NK-92 treated with Interleukin-12 subunit alpha and Interleukin-12 subunit beta, amount 100 ng/mL, for 24 hours (cell line): ENCODE data around the gene MEF2A.
"Not testable (repeated sequence)": the region's sequence is repeated elsewhere in the genome, so short reads cannot be mapped to it uniquely, and the experiment has no call there.

Source experiments
- DNase-seq: peaks from one replicate; lab custom pipeline; 2025; lab: John Stamatoyannopoulos, UW

MEF2A gene

DNA sequence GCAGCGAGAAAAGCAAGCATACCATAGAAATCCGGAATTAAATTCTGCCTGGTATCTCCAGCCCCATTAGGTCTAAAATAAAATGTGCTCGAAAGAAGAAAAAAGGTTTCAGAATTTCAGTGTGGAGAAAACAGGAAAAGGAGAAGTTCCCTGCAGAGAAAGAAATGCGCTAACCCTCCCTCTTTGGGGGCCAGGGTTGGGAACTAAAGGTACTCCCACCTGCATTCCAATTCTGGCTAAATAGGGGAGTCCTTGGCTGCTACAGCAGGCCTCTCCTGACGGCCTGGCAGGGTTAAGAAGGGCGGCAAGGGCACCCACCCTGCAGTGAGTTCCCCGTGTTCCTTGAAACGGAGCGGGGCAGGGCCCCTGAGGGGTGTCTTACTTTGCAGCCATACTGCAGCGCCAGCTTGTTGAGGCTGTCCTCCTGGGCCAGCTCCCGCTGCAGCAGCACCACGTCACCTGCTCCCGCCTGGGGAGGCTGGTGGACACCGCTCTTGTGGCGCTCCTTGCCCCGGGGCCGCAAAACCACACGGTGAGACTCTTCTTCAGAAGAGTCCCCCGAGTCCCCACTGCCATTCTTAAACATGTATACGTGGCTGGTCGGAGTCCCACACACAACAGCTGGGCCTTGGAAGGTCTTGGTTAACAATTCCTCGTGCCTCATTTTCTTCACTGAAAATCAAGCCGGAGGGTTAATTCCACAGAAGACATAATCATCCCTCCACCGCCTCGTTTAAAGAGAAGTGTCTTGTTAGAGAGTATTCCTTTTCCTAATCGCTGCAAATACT is 165.7 kb downstream of the MEF2A start:
- no peak for DNase-seq

DNA sequence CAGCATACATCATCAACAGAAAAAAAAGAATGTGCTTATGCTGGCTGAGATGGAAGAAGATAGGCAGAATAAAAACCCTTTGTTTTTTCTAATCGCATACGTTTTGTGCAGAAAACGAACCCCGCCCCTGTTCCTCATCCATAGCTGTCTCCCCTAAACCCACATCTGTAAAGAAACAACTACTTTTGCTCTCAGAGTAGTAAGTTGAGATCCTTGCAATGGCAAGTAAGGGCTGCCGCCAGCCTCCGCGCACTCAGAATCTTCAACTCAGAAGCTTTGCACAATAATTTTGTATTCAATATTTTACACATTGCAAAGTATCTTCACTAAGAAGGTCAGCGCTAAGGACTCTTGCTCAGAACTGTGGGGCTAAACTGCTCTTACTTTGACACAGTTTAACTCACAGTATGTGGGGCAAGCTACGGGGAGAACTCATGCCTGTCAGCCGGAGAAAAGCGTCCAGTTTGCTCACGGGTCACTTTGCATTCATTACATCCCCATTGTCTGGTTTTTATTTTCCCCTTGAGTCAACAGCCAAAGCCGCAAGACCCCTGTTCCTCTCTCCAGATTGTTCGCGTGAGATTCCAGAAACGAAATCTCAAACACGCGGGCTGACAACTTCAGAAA is 166.5 kb downstream of the MEF2A start:
- no peak for DNase-seq

DNA sequence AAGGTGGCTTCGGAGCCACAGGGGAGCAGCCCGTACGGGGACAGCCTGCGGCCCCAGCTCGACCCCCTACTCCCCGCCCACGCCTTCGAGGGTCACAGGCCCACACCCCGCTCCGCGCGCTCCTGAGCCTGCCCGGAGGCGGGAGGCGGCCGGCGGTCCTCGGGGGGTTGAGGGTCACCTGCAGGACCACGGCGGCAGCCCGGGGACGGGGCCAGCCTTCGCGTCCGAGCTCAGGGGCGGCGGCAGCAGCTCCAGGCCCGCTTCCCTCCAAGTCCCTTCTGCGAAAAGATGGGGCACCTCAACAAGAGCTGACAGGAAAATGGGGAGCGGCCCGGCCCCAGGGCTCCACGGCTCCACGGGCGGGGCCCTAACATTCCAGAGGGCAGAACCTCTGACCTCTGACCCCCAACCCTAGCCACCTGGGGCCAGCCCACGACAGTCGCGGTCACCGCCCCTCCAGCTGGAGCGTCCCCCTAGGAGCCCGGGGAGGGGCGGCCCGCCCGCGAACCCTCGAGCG is 167.0 kb downstream of the MEF2A start:
- DNase-seq: no peak

DNA sequence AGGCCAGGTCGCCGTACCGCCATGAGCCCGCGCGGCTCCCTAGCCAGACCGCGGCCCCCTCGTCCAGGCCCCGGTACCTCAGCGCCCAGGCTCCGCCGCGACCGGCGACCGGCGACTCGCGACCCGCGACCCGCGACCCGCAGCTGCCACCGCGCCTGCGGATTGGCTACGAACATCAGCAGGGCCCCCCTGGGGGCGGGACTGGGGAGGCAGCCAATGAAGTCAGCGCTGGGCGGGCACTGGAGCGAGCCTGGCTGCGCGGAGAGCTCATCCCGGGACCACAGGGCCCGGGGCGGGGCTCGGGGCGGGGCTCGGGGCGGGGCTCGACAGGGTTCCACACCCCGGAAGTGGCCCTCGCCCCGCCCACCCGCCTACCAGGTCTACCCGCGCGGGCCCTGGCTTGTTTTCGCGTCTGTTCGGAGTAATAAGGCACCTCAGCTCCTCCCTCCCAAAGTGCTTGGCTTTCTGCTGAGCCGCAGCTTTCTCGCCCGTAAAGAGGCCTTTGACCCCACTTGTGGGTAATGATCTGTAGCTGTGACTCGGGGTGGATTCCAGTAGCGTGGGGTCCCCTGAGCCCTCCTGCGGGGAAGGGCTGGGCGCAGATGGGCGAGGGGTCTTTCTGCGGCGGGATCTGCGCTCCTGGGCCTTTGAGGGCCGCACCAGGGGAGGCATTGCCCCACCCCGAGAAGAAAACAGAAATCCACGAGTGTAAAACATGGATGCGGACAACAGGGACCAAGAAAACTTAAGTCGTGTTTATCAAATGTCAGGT is 167.7 kb downstream of the MEF2A start, which contains the start of gene LYSMD4:
LYSMD4 (minus strand) TSS at position 170 of the 772 bp plus-strand sequence. CDS start 1,438 bp downstream, outside the sequence.
- peak; percentile 80 for DNase-seq

DNA sequence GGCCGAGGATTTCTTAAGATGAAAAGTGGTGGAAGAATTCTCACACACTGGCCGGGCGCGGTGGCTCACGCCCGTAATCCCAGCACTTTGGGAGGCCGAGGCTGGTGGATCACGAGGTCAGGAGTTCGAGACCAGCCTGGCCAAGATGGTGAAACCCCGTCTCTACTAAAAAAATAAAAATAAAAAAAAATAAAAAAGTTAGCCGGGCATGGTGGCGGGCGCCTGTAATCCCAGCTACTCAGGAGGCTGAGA is 168.2 kb downstream of the MEF2A start:
- not testable (repeated sequence) for DNase-seq

DNA sequence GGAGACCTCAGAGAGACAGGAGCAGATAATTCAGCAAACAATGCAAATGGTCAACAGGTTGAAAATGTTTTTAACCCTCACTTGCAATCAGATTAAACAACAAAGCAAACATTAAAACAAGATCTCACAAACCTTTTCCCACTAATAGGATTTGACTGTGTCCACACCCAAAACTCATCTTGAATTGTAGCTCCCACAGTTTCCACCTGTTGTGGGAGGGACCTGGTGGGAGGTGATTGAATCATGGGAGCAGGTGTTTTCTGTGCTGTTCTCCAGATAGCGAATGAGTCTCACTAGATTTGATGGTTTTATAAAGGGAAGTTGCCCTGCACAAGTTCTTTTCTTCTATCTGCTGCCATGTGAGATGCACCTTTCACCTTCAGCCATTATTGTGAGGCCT is 168.8 kb downstream of the MEF2A start:
- DNase-seq: no peak

DNA sequence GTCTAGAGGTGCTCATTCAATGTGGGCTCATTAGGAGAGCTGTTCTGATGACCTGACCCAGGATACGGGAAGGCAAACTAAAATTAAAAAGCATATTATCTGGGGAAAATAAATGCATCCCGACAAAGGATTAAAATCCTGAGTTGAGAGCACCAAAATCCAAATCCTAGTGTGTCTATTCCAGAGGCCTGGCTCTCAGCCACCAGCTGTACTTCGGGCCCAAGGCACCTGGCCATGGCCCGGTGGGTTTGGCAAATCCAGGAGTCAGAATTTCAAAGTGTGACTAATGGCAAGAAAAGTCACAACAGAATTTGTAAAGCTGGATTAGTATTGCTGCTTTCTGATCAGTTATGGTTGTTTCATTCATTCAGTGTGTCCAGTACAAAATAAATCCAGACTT is 170.1 kb downstream of the MEF2A start:
- DNase-seq: no peak

DNA sequence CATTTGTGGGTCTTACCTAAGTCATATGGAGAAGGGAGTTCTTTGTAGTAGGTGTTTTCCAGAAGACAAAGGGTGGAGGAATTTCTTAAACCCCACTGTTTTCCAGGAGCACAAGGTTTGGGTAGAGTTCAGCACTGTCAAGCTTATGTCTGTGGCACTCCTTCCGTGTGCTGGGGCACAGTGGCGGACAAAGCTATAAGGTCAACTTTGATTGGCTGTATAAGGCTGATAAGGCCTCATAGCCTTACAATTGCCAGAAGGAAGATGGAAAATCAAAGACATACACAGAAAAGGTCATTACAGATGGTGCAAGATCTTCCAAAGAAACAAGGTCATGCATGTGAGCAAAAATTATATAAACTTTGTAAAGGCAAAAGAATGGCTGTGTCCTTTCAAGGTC is 170.9 kb downstream of the MEF2A start:
- no peak for DNase-seq

DNA sequence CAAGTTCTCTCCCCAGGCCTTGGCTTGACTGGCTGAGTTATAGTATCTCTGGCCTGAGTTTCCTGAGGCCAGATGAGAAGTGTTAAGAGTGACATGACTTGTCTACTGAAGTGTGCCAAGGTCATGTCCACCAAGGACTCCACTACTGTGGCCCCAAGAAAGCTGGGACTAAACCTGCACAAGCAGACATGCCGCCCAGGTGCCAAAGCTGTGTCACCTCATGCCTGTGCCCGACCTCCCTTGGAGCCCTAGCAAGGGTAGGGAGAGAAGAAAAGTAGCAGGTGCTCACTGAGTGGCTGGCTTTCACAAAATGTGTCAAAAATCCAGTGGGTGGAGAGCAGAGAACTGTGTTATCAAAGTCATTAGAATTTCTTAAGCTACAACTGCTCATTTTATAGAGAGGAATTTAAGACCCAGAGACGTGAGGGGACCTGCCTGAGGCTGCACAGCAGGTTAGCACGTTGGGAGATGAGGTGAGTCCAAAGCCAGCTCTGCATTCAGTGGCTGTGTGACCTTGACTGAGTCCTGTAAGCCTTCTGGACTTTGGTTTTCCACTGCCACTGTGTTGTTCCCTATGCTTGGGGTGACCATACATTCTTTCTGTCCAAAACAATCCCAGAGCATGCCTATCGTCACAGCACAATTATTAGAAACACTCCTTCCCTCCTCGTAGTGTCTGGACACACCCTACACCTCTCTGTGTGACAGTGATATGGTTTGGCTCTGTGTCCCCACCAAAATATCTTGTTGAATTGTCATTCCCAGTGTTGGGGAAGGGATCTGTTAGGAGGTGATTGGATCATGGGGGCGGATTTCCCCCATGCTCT is 172.4 kb downstream of the MEF2A start:
- DNase-seq: no peak

DNA sequence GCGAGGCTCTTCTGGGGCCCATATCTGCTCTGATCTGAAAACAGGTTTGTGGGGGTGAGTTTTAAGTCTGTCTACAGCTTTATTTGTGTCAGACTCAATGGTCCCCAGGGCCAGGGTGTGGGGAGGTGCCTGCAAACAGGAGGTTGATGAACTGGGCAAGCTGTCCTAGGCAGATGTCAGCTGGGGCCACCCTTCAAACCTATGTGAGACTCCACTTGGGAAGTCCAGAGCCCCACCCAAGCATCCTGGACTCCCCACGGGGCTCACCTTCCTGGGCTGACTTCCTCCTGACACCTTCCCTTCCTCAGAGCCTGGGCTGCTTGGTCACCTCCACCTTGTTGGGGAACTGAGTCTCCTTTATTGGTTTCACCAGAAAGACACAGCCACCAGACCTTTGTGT is 176.1 kb downstream of the MEF2A start:
- DNase-seq: no peak

DNA sequence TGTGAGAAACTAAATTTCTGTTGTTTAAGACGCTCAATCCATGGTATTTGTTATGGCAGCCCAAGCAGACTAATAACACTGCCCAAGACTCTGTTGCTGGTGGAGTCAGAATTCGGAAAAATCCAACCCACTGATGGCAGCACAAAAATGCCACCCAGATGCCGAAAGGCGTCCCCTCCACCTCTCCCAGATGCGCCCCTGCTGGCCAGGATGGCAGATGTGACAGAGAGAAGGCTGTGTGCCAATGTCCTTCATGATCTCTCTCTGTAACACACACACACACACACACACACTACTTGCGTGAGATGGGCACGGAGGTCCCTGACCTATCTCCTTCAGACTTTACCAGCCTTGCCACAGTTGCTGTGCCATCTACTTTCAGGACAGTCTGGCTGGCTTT is 178.4 kb downstream of the MEF2A start:
- DNase-seq: no peak

DNA sequence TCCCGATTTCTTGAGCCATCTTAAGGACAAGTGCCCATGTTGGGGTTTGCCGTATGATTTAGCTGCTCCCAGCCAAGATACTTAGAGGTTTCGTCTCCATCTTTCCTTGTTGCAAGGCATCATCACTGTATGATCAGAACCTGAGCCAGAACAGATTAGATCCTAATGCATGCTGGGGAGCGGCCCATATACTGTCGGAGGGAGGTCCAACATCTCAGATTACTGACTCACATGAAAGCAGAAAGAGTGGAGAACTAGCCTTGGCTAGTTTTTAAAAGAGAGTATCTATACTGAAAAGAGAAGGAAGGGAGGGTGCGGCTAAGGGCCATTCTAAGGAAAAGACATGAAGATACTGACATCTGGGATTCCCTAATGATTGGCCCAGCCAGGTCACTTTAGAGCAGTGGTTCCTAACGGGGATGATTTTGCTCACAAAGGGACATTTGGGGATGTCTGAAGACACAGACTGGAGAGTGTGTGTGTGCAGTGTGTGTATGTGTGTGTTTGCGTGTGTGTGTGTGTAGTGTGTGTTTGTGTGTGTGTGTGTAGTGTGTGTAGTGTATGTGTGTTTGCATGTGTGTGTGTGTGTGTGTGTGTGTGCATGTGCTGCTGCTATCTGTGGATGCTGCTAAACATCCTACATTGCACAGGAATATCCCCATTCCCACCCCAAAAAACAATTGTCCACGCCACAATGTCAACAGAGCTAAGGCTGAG is 179.7 kb downstream of the MEF2A start:
- DNase-seq: no peak

DNA sequence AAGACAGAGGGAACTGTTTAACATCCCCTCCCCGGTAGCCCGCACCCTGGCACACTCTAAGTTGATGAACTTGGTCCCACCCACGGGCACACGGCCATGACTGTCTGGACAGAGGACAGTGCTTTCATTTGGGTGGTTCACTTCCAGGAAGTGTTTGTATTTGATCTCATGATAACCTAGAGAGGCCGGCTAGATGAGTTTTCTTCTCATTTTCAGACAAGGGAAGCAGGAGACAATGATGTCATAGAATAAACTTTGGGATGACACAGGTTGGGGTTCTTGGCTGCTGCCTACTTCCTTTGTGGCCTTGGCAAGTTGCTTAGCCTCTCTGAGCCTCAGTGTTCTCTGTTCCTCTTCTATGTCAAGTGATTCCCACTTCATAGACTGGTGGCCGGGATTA is 183.6 kb downstream of the MEF2A start:
- no peak for DNase-seq

DNA sequence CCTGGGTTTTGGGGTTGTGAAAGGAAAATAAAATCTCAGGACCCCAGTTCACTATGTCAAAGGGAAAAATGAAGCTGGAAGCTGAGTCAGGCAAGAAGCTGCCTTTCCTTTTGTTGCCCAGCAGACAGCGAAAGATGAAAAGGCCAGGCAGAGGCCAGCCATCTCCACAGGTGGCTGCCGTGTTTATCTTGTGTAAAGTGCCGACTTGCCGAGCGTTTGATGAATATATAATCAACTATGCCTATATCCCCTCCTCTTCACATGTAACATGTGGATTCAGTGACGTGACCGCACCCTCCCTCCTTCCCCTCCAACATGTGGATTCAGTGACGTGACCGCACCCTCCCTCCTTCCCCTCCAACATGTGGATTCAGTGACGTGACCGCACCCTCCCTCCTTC is 184.5 kb downstream of the MEF2A start:
- not testable (repeated sequence) for DNase-seq

DNA sequence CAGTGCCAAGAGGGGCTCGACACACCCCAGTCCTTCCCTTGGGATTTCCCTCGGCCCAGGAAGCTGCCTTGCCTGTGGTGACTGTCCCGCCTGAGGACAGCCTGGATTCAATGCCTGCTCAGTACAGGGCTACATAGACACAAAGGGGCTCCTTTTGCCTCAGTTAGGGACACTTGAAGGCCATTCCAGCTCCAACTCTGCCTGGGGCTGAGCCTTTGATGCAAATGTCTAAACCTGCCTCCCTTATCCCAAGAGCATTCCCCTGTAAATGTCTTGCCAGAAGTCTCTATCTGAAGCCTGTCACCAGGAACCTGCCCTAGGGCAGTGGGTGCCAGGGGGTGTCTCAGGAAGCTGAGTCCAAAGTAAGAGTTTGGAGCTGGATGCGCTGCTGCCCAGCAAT is 186.8 kb downstream of the MEF2A start:
- DNase-seq: no peak

DNA sequence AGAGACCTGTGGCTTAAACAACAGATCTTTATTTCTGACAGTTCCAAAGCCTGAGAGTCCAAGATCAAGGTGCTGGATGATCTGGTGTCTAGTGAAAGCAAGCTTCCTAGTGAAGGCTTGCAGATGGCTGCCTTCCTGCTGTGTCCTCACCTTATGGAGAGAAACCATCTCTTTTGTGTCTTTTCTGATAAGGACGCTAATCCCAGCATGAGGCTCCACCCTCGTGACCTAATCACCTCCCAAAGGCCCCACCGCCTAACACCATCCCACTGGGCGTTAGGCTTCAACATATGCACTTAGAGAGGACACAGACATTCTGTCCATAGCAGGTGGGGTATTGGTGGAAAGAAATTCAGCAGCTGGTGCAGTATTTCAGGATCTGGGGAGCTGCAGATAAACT is 187.3 kb downstream of the MEF2A start:
- DNase-seq: no peak

DNA sequence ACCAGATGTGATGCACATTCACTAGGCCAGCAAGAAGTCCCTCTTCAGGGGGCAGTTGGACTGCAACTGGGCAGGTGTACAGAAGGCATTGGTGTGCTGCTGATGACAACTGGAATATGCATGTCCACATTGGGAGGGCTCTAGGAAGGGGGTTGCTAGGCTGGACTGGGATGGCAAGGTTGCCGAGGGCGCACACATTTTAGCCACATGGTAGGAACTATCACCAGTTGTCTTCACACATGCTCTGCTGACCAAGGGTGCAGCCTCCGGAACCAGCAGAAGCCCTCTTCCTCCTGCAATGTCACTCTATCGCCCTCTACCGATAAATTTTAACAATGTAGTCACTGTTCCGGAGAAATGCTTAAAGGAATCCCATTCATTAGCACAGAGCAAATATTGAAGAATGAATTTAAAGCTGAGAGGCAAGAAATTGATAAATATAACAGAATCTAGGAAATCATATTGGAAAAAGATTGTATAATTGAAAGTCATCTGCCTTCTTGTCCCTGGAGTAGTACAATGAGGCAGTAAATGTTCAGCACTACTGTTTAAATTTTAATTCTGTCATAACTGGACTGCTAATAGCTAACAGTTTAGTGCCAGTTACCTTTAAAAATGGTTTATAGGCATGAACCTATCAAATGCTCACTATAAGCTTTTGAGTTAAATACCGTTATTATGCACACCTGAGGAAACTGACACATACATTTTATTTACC is 190.1 kb downstream of the MEF2A start:
- DNase-seq: peak; percentile 16

DNA sequence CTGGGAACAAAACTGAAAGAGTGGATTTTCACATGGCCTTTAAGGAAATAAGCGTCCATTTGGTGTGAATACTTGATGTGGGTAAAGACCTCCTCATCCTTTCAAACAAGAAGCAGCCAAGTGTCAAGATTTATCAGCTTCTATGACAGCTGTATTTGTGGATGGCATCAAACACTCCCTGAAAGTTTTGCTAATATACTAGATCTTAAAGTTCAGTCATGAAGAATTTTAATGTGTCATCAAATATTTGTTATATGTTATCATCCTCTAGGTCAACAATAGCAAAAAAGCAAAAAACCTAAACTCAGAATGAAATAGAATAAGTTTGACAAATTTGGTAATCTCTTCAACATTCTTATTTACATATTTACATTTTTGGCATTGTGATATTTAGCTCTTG is 196.5 kb downstream of the MEF2A start:
- no peak for DNase-seq

DNA sequence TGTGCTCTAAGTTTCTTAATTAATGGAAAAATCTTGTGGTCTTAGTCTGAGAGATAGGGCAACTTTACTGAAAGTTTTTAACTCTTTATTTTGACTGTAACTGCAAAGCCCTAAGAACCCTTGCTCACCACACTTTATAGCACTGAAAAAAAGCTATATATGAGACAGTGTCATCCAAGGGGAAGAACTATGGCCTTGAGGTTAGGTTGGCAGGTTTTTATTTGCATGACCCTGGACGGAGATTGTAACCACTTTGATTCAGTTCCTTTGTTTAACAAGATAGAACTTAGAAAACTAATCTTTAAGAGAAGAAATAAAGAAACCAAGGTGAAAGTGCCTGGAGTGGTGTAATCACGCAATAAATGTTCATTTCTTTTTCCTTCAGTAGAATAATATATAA is 198.0 kb downstream of the MEF2A start:
- DNase-seq: no peak

DNA sequence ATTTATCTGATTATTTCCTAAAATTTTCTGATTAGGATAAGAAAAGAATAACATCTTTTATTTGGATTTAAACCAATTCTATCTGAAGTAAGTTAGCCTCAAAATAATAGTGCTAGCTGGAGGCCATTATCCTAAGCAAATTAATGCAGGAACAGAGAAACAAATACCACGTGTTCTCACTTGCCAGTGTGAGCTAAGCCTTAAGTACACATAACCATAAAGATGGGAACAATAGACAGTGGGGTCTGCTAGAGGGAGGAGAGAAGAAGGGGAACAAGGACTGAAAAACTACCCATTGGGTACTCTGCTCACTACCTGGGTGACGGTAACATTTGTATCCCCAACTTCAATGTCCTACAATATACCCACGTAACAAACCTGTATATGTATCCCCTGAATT is 198.7 kb downstream of the MEF2A start:
- no peak for DNase-seq
